Adrenal gland (tissue), 5 donors: Measurements from ENCODE around the gene RBM19.

ENCODE experiments used
- CTCF ChIP-seq, 6 experiments: fragments of 450-650 bp in 4 of 6; fragments of 200-600 bp in 2 of 6; sonication (generic) in 1 of 6; IDR thresholded peaks; 1 replicate in 5 of 6; 2 replicates in 1 of 6; pipeline versions ENCODE4 v1.5.1 to v1.8.0; 2016 to 2021; ENCODE audit warnings: antibody characterized with exemption in 6 of 6, mild to moderate bottlenecking in 2 of 6, moderate library complexity in 1 of 6
- POLR2A ChIP-seq, 2 donors: fragments of 450-650 bp; IDR thresholded peaks; one replicate each; pipeline ENCODE4 v1.6.1; 2017; ENCODE audit warnings: antibody characterized with exemption in 2 of 2, mild to moderate bottlenecking in 2 of 2, moderate library complexity in 1 of 2
- donor health status: DM: no; HTN: no; CAD: no.

GRCh38 chr12:113955109-113955970 is 10.8 kb downstream of the RBM19 start:
- TF ChIP-seq CTCF (IDR thresholded peaks at IDR 0.05) (no peak), POLR2A (IDR thresholded peaks at IDR 0.05) (no peak)
